GM08714 (cell line): ENCODE measurements around the gene PRAME.
"Not testable (repeated sequence)": the region's sequence is repeated elsewhere in the genome, so short reads cannot be mapped to it uniquely, and the experiment has no call there.

Experiments used
- H3K4me3 ChIP-seq: fragments of 200-500 bp; sonication (Bioruptor generic); 2 replicates; pipeline ENCODE4 v1.5.1; 2014; ENCODE audit warnings: mild to moderate bottlenecking, low read length, inconsistent platforms
- ZNF274 ChIP-seq: IDR thresholded peaks from 2 replicates; pipeline ENCODE4 v1.6.1; 2012; ENCODE audit warnings: mild to moderate bottlenecking, low read depth, low read length

The PRAME gene, protein sequence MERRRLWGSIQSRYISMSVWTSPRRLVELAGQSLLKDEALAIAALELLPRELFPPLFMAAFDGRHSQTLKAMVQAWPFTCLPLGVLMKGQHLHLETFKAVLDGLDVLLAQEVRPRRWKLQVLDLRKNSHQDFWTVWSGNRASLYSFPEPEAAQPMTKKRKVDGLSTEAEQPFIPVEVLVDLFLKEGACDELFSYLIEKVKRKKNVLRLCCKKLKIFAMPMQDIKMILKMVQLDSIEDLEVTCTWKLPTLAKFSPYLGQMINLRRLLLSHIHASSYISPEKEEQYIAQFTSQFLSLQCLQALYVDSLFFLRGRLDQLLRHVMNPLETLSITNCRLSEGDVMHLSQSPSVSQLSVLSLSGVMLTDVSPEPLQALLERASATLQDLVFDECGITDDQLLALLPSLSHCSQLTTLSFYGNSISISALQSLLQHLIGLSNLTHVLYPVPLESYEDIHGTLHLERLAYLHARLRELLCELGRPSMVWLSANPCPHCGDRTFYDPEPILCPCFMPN

DNA sequence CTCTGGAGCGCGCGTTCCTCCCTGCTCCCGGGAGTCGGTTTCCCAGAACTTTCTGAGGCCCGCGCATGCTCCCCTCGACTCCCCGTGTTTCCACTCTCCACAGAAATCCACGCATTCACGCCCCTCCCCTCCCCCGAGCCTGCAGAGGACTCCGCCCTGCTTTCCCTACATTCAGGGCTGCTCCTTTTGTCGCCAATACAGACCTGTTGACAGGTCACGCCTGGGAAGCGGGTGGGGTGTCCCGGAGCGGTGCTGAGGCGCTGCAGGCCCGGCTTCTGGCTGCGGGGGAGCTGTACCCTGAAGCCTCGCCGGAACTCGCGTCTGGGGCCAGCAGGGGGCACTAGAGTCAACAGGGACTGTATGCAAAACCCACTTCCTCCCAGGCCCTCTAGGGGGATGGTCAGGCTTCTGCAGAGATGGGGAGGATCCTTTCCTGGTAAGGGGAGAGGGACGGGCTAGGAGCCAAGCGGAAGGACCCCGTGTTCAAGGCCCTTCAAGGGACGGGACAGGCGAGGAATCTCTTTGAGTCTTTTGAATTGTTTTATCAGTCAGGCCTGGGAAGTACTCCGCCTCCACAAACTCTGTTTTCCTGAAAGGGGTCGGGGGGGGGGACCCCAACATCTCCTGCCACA is at the start of gene PRAME:
Gene PRAME, minus strand, starts transcription at position 294 of the 632 bp plus-strand sequence. CDS start 2,433 bp downstream, outside the sequence.
- H3K4me3 ChIP-seq = no peak within 1 kb of the TSS
- no peak for TF ChIP-seq ZNF274

DNA sequence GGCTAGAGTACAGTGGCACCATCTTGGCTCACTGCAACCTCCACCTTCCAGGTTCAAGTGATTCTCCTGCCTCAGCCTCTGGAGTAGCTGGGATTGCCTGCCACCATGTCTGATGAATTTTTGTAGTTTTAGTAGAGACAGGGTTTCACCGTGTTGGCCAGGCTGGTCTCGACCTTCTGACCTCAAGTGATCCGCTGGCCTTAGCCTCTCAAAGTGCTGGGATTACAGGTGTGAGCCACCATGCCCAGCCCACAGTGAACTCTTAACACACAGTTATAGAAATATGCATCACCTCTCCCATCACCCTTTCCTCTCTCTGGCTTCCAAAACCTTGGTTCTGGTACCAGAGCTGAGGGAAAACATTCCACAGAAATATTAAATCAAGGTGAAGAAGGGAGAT is 49.0 kb upstream of the PRAME start:
- not testable (repeated sequence) for H3K4me3 ChIP-seq

DNA sequence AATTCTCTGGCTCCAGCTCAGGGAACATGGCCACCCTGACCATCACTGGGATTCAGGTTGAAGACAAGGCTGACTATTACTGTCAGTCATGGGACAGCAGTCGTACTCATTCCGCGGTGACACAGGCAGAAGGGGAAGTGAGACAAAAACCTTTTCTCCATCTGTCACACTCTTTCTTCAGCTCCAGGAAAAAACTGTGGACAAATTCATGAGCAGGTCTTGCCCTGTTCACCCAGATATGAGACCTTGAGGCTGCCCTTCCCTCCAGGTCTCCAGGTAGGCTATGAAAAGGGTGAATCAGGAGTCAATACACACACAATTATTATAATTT is 46.0 kb upstream of the PRAME start:
- TF ChIP-seq ZNF274 = no peak
- no peak overlapping the region for H3K4me3 ChIP-seq

DNA sequence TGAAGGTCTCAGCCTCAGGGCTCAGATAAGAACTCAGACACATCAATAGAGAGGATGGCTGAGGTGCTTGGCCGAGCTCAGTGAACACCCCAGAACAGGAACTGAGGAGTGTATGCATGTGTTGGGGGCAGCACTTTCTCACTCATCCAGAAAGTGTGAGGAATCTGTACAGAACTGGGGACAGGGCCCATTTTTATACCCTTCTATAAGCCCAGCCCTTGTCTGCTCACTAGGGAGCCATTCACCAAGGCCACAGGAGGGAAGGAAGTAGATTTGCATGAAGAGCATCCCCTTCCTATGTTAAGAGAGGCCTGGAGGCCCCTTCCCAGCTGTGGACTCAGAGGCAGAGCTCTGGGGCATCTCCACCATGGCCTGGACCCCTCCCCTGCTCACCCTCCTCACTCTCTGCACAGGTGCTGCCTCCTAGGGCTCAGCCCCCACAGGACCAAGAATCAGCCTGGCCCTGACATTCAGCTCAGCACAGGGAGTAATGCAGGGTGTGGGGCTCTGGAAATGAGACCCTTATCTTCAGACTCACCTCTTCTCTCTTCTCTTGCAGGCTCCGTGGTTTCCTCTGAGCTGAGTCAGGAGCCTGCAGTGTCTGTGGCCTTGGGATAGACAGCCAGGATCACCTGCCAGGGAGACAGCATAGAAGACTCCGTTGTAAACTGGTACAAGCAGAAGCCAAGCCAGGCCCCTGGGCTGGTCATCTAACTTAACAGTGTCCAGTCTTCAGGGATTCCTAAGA is 45.4 kb upstream of the PRAME start:
- H3K4me3 ChIP-seq = no peak overlapping the region
- no peak for TF ChIP-seq ZNF274

DNA sequence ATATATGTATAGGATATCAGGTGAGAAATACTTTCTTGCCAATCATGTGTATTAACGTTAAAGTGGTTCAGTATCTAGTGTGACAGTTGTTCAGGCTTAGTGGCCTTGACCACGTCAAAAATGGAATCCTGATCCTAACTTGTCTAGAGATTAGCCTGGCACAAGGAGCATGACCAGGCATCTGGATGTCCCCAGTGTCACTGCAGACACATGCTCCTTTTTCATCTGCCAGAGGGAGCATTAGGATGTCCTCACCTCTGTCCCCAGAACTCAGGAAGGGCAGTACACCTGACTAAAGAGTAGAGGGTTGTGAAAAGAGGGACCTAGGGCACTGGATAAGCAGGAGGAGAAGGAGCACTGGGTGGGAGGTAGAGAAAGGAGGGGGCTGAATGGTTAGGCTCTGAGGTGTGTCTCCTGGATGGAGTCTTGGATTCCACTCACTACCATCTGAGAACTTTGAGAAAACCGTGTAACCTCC is 44.4 kb upstream of the PRAME start:
- no peak overlapping the region for H3K4me3 ChIP-seq
- no peak for TF ChIP-seq ZNF274

DNA sequence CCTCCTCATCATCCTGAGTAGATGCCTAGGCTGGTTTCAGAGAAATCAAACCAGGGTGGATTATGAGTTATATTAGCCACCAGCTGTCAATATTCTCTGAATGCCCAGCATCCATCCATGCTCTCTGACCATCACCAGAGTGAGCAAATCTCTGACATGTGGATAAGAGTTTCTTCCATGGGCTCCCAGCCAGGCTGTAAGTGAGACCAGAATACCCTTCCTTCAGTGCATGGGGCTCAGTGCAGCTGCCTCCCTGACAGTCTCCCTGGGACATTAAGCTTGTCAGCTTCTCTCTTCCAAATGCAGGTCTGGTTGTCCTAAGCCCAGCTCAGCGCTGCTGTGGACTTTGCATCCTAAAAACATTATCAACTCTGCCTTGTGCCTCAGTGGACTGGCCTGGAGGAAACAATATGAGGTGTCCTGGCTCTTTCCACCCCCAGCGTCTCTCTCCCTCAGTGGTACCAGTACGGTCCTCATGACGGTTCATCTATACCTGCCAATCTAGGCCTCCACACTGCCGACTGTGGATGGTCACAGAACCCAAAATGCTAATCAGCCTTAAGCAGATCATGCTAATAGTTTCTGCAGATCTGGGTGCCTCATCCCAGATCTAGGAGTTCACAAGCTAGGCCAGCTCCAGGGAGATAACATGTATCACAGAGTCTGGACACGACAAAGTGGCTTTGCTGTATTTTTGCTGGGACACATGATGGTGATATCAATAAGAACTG is 41.6 kb upstream of the PRAME start:
- H3K4me3 ChIP-seq = no peak overlapping the region
- no peak for TF ChIP-seq ZNF274

DNA sequence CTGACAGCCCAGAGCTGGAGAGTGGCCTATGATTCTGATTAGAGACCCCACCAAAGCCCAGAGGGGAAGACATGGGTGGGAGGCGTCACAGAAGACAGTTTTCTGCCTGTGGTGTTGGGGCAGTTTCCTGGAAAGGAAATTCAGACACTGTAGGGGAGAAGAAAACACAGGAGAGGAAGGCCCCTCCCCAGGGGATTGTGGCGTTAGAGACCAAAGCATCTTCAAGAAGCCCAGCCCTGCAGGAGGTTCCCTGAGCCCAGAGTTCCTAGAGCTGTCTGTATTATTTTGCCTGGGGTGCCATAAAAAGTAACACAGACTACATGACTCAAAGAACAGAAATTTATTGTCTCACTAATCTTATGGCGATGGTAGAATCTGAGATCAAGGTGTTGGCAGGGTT is 40.2 kb upstream of the PRAME start:
- TF ChIP-seq ZNF274 = no peak
- H3K4me3 ChIP-seq = no peak overlapping the region

DNA sequence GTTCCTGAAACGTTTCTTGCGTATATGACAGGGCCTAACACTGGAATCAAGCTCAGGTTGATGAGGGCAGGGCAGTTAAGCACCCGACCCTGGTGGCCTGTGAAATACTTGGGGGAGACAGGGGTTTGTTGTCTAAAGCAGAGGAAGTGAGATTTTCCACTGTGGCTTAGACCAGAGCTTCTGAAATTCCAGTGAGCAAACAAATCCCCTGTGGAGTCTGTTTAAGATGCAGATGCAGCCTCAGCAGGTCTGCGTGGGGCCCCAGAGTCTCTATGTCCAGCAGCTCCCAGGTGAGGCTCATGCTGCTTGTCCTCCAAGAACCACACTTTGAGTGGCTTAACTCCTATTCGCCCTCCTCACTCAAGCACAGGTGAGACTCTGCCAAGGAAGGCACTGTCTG is 39.1 kb upstream of the PRAME start:
- no peak for TF ChIP-seq ZNF274
- H3K4me3 ChIP-seq = no peak overlapping the region

DNA sequence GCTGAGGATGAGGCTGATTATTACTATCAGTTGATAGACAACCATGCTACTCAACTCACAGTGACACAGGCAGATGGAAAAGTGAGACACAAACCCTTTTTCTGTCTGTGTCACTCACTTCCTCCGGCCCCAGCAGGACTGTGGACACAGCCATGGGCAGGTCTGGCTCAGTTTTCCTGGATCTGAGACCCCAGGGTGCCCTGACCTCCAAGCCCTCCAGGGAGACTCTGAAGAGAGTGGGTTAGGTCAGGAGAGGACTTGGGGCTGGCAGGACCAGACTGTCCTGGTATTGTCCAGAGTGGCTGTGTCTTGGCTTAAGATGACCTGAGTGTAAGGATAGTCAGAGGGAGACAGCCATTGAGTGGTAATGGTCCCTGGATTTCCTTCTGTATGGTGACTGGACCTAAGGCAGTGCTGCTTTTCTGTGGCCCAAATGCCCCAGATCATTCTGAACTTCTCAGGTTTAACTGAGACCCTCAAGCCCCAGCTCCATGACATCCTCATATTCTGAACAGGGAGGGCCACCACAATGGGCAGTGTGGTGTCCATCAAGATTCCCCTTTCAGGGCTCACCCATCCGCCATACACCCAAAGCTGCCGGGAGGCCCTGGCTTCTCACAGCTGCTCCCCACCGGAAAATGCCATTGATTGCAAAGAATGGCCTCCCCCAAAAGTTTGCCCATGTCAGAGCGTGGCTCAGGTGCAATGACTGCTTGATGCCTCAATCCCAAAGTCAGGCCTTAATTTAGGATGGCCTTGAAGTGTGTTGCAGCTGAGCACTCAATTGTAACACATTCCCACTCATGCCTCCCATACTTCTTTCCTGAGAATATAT is 36.2 kb upstream of the PRAME start:
- no peak for TF ChIP-seq ZNF274

DNA sequence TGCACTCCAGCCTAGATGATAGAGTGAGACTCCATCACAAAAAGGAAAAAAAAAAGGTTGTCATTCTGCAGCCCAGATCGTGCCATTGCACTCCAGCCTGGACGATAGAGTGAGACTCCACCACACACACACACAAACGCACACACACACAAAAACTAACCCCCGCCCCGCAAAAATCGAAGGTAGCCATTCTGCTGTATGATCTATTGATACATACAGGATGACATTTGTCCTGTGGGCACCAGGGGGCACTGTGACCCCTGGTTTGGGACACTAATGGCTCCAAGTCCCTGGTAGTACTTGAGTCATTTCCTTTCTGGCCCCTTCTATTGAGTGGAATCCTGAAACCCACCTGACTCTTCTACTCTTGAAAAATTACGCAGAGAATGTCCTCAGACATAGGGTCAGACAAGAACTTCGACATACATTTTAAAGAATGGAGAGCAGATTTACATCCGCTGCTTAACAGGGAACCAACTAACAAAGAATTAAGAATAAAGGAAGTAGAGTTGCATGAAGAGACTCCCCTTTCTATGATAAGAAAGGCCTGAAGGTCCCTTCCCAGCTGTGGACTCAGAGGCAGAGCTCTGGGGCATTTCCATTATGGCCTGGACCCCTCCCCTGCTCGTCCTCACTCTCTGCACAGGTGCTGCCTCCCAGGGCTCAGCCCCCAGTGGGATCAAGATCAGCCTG is 35.0 kb upstream of the PRAME start:
- no peak for TF ChIP-seq ZNF274
- H3K4me3 ChIP-seq = no peak overlapping the region

More for the DNA sequence above, 36.2 kb upstream of the PRAME start:
- no peak overlapping the region for H3K4me3 ChIP-seq

DNA sequence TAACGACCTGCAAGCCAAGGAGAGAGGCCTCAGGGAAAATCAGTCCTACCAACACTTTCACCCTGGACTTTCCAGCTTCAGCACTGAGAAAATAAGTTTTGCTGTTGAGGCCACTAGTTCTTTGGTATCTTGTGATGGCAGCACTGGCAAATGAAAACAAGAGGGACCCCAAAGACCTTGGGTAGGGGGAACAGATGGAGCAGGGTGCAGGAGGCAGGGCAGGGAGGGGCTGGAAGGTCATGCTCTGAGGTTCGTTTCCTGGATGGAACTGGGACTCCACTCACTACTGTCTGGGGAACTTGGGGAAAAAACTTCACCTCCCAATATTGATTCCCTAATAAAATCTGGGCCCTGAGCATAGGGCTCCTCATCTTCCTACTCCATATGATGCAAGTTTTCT is 34.2 kb upstream of the PRAME start:
- no peak for TF ChIP-seq ZNF274
- H3K4me3 ChIP-seq = no peak overlapping the region
